PC-9 (cell line): Measurements from ENCODE around the gene PLS3. TPM values are rescaled to one million over a fixed set of nuclear protein-coding genes. Genes with fewer than 3 reads are reported as not detected.

ENCODE experiments used
- BruUV-seq: library from RNA; stranded (reverse); fragments of 400-500 nt; replicated peaks from 2 replicates; lab custom pipeline; 2021; lab: Mats Ljungman, UMichigan
- CTCF ChIA-PET: fragments of 300-600 bp; sonication (Branson Sonifier 250); formaldehyde crosslinking; loops from one replicate; lab custom pipeline; 2022; ENCODE audit warnings: antibody characterized with exemption; lab: Charles Lee
- POLR2A ChIA-PET: fragments of 300-600 bp; sonication (Branson Sonifier 250); formaldehyde crosslinking; loops from one replicate; lab custom pipeline; 2022; ENCODE audit warnings: antibody characterized with exemption; ENCODE audit not compliant: unreplicated experiment; lab: Charles Lee
- DNase-seq, 2 experiments: peaks; one replicate each; pipeline versions ENCODE4 v3.0.0 to v3.0.0-alpha.2; 2015 to 2022; ENCODE audit warnings: mixed read lengths in 1 of 2
- H2AFZ ChIP-seq: fragments of 200-600 bp; sonication (generic); 2 replicates; pipeline ENCODE4 v1.8.1; 2017; ENCODE audit warnings: antibody characterized with exemption
- H3F3A ChIP-seq: fragments of 200-600 bp; sonication (generic); 2 replicates; pipeline ENCODE4 v1.8.1; 2017; ENCODE audit warnings: antibody characterized with exemption, mild to moderate bottlenecking, low read depth; ENCODE audit not compliant: insufficient read depth
- H3K27ac ChIP-seq: fragments of 200-600 bp; sonication (generic); 2 replicates; pipeline ENCODE4 v1.6.1; 2016; ENCODE audit warnings: mixed run types
- H3K27me3 ChIP-seq: fragments of 200-600 bp; sonication (generic); 2 replicates; pipeline ENCODE4 v1.6.1; 2016; ENCODE audit warnings: low read depth, mixed run types; ENCODE audit not compliant: insufficient read depth
- H3K36me3 ChIP-seq: fragments of 200-600 bp; sonication (generic); 2 replicates; pipeline ENCODE4 v1.6.1; 2016; ENCODE audit warnings: low read depth, mixed run types
- H3K4me1 ChIP-seq: fragments of 200-600 bp; sonication (generic); replicated peaks from 2 replicates; pipeline ENCODE4 v1.6.1; 2016; ENCODE audit warnings: mixed run types; ENCODE audit not compliant: insufficient read depth
- H3K4me2 ChIP-seq: fragments of 200-600 bp; sonication (generic); 2 replicates; pipeline ENCODE4 v1.6.1; 2017; ENCODE audit warnings: mixed run types
- H3K4me3 ChIP-seq: fragments of 200-600 bp; sonication (generic); 2 replicates; pipeline ENCODE4 v1.6.1; 2016; ENCODE audit warnings: mixed run types
- H3K79me2 ChIP-seq: fragments of 200-600 bp; sonication (generic); 2 replicates; pipeline ENCODE4 v1.6.1; 2017; ENCODE audit warnings: low read depth, mixed run types
- H3K9me2 ChIP-seq: fragments of 200-600 bp; sonication (generic); 2 replicates; pipeline ENCODE4 v1.8.1; 2017; ENCODE audit warnings: mild to moderate bottlenecking; ENCODE audit not compliant: insufficient read depth
- H3K9me3 ChIP-seq: fragments of 200-600 bp; sonication (generic); 2 replicates; pipeline ENCODE4 v1.8.1; 2016; ENCODE audit warnings: low read depth; ENCODE audit not compliant: insufficient read depth
- H4K20me1 ChIP-seq: fragments of 200-600 bp; sonication (generic); 2 replicates; pipeline ENCODE4 v1.8.1; 2017; ENCODE audit not compliant: insufficient read depth
- CTCF ChIP-seq: fragments of 200-600 bp; sonication (generic); conservative IDR thresholded peaks from 2 replicates; pipeline ENCODE4 v1.6.1; 2017; ENCODE audit warnings: mixed run types, antibody characterized with exemption, mild to moderate bottlenecking, moderate library complexity
- EZH2 ChIP-seq: fragments of 200-600 bp; sonication (generic); IDR thresholded peaks from 2 replicates; pipeline ENCODE4 v1.8.0; 2017; ENCODE audit warnings: antibody characterized with exemption, low read depth
- intact Hi-C: fragments of 100-400 bp; cut with micrococcal nuclease; formaldehyde crosslinking; loops from one replicate; pipeline ENCODE4 v1.10.0; 2022; ENCODE audit not compliant: unreplicated experiment
- total RNA-seq: library from RNA; stranded (reverse); gene quantifications from 2 replicates; pipeline ENCODE4 v1.2.3, GENCODE V29; 2021

The PLS3 gene
- total RNA-seq, 1 experiment from 2014 or later = 257 TPM

GRCh38 chrX:115582616-115583495 is 21.9 kb downstream of the PLS3 start:
- H3K27ac ChIP-seq = no peak overlapping the region
- intact Hi-C loops = no loop called here
- POLR2A ChIA-PET = interaction anchor here (0.6 kb wide), 1 partner anchor 50 kb away, joined by 6 read pairs; no protein-coding TSS in a partner anchor
- no peaks in the 10 kb centered on the region for H3K9me2 ChIP-seq
- H3K9me3 ChIP-seq = no peaks in the 10 kb centered on the region
- no peaks in the 10 kb centered on the region for H3F3A ChIP-seq
- no peak for DNase-seq
- BruUV-seq = no TSS peak
- no peak overlapping the region for H3K4me3 ChIP-seq
- CTCF ChIA-PET = no interaction called here
- peaks cover 2% of the 10 kb centered on the region; the same call in 1 of the 2 replicates for H4K20me1 ChIP-seq
- H2AFZ ChIP-seq = no peak overlapping the region
- H3K79me2 ChIP-seq = peaks cover 66% of the 10 kb centered on the region
- no peaks in the 10 kb centered on the region for H3K4me1 ChIP-seq
- TF ChIP-seq CTCF (no peak), EZH2 (no peak)
- no peak overlapping the region for H3K4me2 ChIP-seq
- no peaks in the 10 kb centered on the region for H3K27me3 ChIP-seq
- H3K36me3 ChIP-seq = no peaks in the 10 kb centered on the region

- H3K36me3 ChIP-seq = no peaks in the 10 kb centered on the region
- TF ChIP-seq CTCF (no peak), EZH2 (no peak)
- no peak overlapping the region for H3K27ac ChIP-seq
- ChIA-PET CTCF (no interaction called here), POLR2A (interaction anchor here (0.6 kb wide), 1 partner anchor 9 kb away, joined by 10 read pairs; no protein-coding TSS in a partner anchor)
- BruUV-seq = no TSS peak
- no peak for DNase-seq
- peaks cover 68% of the 10 kb centered on the region for H3K79me2 ChIP-seq
- intact Hi-C loops = no loop called here
- no peak overlapping the region for H3K4me3 ChIP-seq
- no peaks in the 10 kb centered on the region for H3K9me2 ChIP-seq
- H3F3A ChIP-seq = no peaks in the 10 kb centered on the region
- no peak overlapping the region for H2AFZ ChIP-seq
- no peaks in the 10 kb centered on the region for H3K27me3 ChIP-seq
- H3K4me2 ChIP-seq = no peak overlapping the region
- H3K9me3 ChIP-seq = no peaks in the 10 kb centered on the region
- H4K20me1 ChIP-seq = peaks cover 2% of the 10 kb centered on the region; the same call in 1 of the 2 replicates
- no peaks in the 10 kb centered on the region for H3K4me1 ChIP-seq
Observed at GRCh38 chrX:115583496-115584004, 22.6 kb downstream of the PLS3 start.

GRCh38 chrX:115584696-115585095 is 23.7 kb downstream of the PLS3 start:
- BruUV-seq = no TSS peak

More at GRCh38 chrX:115584696-115585095, 23.7 kb downstream of the PLS3 start:
- H3K4me2 ChIP-seq = no peak overlapping the region
- no peaks in the 10 kb centered on the region; the same call in 1 of the 2 replicates for H4K20me1 ChIP-seq
- ChIA-PET POLR2A (no interaction called here), CTCF (no interaction called here)
- no peaks in the 10 kb centered on the region for H3K4me1 ChIP-seq
- H3F3A ChIP-seq = no peaks in the 10 kb centered on the region
- peaks cover 59% of the 10 kb centered on the region for H3K79me2 ChIP-seq
- no peak overlapping the region for H3K4me3 ChIP-seq
- no peak overlapping the region for H2AFZ ChIP-seq
- H3K27ac ChIP-seq = no peak overlapping the region
- DNase-seq = no peak
- no peaks in the 10 kb centered on the region for H3K36me3 ChIP-seq
- no peaks in the 10 kb centered on the region for H3K9me2 ChIP-seq
- no peaks in the 10 kb centered on the region for H3K27me3 ChIP-seq
- no peaks in the 10 kb centered on the region for H3K9me3 ChIP-seq
- intact Hi-C loops = no loop called here
- TF ChIP-seq CTCF (no peak), EZH2 (no peak)
